AG09309 (cell line): ENCODE measurements around the gene FAM227A.

Experiments used
- DNase-seq: peaks from one replicate; pipeline ENCODE4 v3.0.0-alpha.2; 2010; ENCODE audit warnings: low read depth
- H3K4me3 ChIP-seq: 2 replicates; pipeline ENCODE4 v1.5.1; 2011; ENCODE audit warnings: mild to moderate bottlenecking, low read depth, low read length, moderate library complexity; ENCODE audit not compliant: control insufficient read depth
- TF ChIP-seq, protein P1 (sequence below): IDR thresholded peaks from 2 replicates; pipeline ENCODE4 v1.5.1; 2011; ENCODE audit warnings: mild to moderate bottlenecking, low read depth, low read length, inconsistent platforms; ENCODE audit not compliant: insufficient read depth, control insufficient read depth; ENCODE audit errors: missing control alignments

The FAM227A gene

DNA sequence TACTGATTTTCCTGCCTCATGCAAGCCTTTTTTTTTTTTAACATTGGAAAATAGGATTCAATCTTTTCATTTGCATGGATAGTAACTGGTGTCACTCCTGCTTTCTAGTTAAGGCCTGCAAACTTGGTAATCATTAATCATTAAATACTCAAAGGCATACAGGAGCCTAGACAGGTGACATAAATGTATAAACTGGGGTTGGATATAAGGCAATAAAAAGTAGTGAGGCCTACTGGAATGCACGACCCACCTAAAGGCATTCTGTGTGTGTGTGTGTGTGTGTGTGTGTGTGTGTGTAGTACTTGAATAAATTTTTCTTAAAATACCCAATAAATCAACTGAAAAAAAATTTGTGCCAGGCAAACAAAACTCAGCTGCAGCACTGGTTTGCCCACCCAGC lies 33.5 kb upstream of the FAM227A start:
- no peak overlapping the region for H3K4me3 ChIP-seq
- no peak for DNase-seq
- TF ChIP-seq, protein P1, sequence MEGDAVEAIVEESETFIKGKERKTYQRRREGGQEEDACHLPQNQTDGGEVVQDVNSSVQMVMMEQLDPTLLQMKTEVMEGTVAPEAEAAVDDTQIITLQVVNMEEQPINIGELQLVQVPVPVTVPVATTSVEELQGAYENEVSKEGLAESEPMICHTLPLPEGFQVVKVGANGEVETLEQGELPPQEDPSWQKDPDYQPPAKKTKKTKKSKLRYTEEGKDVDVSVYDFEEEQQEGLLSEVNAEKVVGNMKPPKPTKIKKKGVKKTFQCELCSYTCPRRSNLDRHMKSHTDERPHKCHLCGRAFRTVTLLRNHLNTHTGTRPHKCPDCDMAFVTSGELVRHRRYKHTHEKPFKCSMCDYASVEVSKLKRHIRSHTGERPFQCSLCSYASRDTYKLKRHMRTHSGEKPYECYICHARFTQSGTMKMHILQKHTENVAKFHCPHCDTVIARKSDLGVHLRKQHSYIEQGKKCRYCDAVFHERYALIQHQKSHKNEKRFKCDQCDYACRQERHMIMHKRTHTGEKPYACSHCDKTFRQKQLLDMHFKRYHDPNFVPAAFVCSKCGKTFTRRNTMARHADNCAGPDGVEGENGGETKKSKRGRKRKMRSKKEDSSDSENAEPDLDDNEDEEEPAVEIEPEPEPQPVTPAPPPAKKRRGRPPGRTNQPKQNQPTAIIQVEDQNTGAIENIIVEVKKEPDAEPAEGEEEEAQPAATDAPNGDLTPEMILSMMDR, result no peak

DNA sequence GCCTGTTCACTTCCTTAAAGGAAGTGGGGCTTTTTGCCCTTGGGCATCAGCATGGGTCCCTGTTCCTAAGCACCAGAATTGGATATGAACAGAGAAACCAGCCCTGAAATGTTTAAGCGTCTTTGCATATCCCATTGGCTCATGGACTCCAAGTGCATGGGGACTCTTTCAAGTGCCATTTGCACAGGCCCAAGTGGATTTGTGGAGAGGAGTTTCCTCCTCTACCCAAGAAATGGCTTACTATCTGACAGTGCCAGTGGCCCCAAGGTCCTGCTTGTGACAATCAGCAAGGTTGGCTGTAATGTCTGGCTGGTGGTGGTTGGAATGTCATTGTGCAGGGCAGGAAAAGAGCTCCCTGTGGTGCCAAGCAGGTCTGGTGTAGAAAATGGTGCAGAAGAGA lies 29.6 kb upstream of the FAM227A start:
- no peak overlapping the region for H3K4me3 ChIP-seq
- TF ChIP-seq, protein P1, result no peak

DNA sequence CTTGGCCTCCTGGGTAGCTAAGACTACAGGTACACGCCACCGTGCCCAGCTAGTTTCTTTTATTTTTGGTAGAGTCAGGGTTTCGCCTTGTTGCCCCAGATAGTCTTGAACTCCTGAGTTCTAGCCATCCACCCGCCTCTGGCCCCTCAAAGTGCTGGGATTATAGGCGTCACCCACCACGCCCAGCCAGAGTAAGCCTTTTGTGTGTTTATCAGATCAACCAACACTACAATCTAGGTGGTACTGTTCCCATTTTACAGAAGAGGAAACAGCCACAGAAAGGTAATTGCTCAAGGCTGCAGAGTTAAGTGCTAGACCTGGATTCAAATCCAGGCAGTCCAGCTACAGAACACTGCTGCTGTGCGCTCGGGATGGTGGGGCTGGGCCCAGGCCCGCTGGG lies 28.7 kb upstream of the FAM227A start:
- TF ChIP-seq, protein P1, result no peak
- DNase-seq, result no peak
- H3K4me3 ChIP-seq, result no peak overlapping the region

More for the DNA sequence above, 29.6 kb upstream of the FAM227A start:
- DNase-seq, result no peak

DNA sequence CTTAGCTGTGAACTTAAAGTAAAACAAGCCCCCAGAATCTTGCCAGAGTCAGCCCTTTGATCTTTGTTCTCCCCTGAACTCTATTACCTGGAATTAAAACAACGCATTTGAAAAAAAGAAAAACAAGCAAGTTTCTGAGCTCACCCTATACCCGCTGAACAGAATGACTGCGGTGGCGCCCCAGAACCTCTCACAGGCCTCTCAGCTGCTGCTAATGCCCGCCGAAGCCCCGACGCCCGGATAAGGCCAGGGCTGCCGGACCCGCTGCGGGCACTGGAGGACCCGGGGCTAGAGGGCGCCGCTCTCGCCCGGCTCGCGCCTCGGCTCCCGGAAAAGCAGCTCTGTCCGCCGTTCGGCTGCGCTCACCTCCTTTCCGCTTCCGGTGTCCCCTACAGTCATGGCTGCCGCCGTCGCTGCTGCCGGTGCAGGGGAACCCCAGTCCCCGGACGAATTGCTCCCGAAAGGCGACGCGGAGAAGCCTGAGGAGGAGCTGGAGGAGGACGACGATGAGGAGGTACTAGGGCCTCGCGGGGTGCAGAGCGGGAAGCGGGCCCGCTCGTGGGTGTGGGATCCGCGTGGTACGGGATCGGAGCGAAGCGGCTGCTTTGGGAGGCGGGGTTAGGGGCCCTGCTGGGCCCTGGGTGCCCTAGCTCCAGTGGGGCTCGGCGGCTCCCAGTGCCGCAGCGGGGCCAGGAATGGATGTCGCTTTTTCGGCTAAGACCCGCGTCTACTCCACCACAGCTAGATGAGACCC lies 25.6 kb upstream of the FAM227A start, which contains the start of gene TOMM22:
TSS of gene TOMM22 (plus strand) at position 376 of the 754 bp plus-strand sequence. CDS start at position 398, 22 bp downstream.
- no peak for DNase-seq
- H3K4me3 ChIP-seq, result peak within 1 kb of the TSS; percentile 90
- TF ChIP-seq, protein P1, result peak; percentile 54

DNA sequence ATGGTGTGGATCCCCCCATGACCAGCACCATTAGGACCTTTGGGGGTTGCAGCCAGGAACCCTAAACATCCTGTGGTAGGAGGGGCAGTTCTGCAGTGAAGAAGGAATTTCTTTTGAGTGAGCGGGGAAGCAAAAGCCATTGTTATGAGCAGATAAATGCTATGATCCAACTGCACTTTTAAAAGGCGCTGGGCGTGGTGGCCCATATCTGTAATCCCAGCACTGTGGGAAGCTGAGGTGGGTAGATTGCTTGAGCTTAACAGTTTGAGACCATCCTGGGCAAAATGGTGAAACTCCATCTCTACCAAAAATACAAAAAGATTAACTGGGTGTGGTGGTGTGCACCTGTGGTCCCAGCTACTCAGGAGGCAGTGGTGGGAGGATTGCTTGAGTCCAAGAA lies 19.6 kb upstream of the FAM227A start:
- no peak for DNase-seq
- TF ChIP-seq, protein P1, result no peak
- H3K4me3 ChIP-seq, result no peak overlapping the region

DNA sequence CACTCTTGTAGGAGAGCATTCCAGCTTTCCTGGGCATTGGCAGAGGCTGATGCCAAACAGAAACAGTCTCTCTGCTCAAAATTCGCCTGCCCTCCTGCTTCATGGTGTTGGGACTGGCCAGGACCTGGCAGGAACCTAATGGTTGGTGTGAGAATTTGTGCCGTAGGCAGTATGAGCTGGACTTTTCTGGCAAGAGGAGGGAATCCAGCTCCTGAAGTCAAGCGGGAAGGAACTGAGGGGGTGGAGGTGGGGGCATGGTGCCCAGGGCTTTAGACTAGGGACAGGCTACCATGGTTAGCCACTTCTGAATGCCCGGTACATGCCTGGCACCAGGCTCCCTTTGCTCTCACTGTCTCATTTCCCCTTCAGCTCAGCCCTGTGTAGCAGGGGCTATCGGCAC lies 18.7 kb upstream of the FAM227A start:
- DNase-seq, result no peak
- no peak overlapping the region for H3K4me3 ChIP-seq
- TF ChIP-seq, protein P1, result no peak
